Measurements from ENCODE around the gene CENPT. TPM values are rescaled to one million over a fixed set of nuclear protein-coding genes. Genes with fewer than 3 reads are reported as not detected.

The CENPT gene
- polyA plus RNA-seq, 2 of the 4 experiments (the other 2 are of a cell fraction) = 19.1 to 36.9 TPM

- TF ChIP-seq HEYL (CRISPR knock-in tag; IDR thresholded peaks at IDR 0.05) (no peak), REST (IDR thresholded peaks at IDR 0.05) (no peak), CBX2 (IDR thresholded peaks at IDR 0.05; ENCODE audit: borderline replicate concordance, low read depth) (no peak)
Measured at GRCh38 chr16:67783353-67783725, 64.2 kb downstream of the CENPT start (continued).

GRCh38 chr16:67782567-67783352 is 64.7 kb downstream of the CENPT start:
- ATAC-seq (no peak), FAIRE-seq (no peak), DNase-seq (ENCODE audit: low read depth in 1 of 2, low spot score in 1 of 2) (no peak)
- 91% methylated on average over 12 of the region's 12 CpGs for WGBS (ENCODE audit: missing lambda C conversion rate)
- Histone ChIP-seq H3K4me2 (no peak overlapping the region), H3K27ac (no peak overlapping the region), H3K4me1 (0 out of 3 replicates have a peak, but pooled peaks cover 9% of the 10 kb centered on the region), H3K4me3 (no peak overlapping the region), H3K9me3 (no peaks in the 10 kb centered on the region)
- POLR2A ChIA-PET = no interaction called here
- no peak for TF ChIP-seq RARB (CRISPR knock-in tag; IDR thresholded peaks at IDR 0.05)
- TF ChIP-seq CTCF (IDR thresholded peaks at IDR 0.05) = no peak
- no peak for TF ChIP-seq HES2 (IDR thresholded peaks at IDR 0.05)
- no peak for TF ChIP-seq FOSB (CRISPR knock-in tag; IDR thresholded peaks at IDR 0.05)
- no peak for TF ChIP-seq ATOH8 (CRISPR knock-in tag; IDR thresholded peaks at IDR 0.05; ENCODE audit: low read depth)
- no peak for TF ChIP-seq ZNF302 (CRISPR knock-in tag; IDR thresholded peaks at IDR 0.05)
- TF ChIP-seq ZSCAN20 (CRISPR knock-in tag; IDR thresholded peaks at IDR 0.05) = no peak
- no peak for TF ChIP-seq ELK1 (IDR thresholded peaks at IDR 0.05; ENCODE audit: low read depth, low read length)
- TF ChIP-seq EHF (CRISPR knock-in tag; IDR thresholded peaks at IDR 0.05) = no peak
- no peak for TF ChIP-seq PHF8 (IDR thresholded peaks at IDR 0.05; ENCODE audit: borderline replicate concordance, low read depth)
- TF ChIP-seq KDM5A (IDR thresholded peaks at IDR 0.05) = no peak
- no peak for TF ChIP-seq HMGXB4 (CRISPR knock-in tag; IDR thresholded peaks at IDR 0.05; ENCODE audit: borderline replicate concordance)
- TF ChIP-seq RFX5 (IDR thresholded peaks at IDR 0.05) = no peak
- CTCF ChIA-PET = interaction anchor here (1.1 to 2.3 kb wide), 6 partner anchors 15 to 146 kb away, joined by 3 to 7 read pairs (median 4); no protein-coding TSS in a partner anchor
